Pancreas (tissue), 10 donors: Measurements from ENCODE around the gene PRR7. TPM values are rescaled to one million over a fixed set of nuclear protein-coding genes. Genes with fewer than 3 reads are reported as not detected.
A peak's percentile ranks its signal among the peaks of the same experiment; 100 is the strongest.

Experiments
- ATAC-seq, 4 donors: fragments of 200-7000 bp; cut with Tn5 transposase; one replicate each; pipeline versions ENCODE4 v1.8.0 to v1.9.1; 2020; ENCODE audit warnings: mild to moderate bottlenecking in 4 of 4, moderate library complexity in 4 of 4
- DNase-seq, 6 donors: peaks; one replicate each; pipeline ENCODE4 v3.0.0-alpha.2; 2020
- FAIRE-seq: peaks from 2 replicates; lab custom pipeline; 2012; peaks lifted over from hg19 to GRCh38; lab: Jason Lieb, UNC
- H3K27ac ChIP-seq, 4 donors: fragments of 200-600 bp; sonication (generic); 1 replicate in 3 of 4; 2 replicates in 1 of 4; pipeline versions ENCODE4 v1.5.0 to v1.8.0; 2020
- H3K27me3 ChIP-seq, 4 donors: fragments of 200-600 bp; one replicate each; pipeline ENCODE4 v1.8.0; 2021
- H3K36me3 ChIP-seq, 3 donors: fragments of 200-600 bp; sonication (generic) in 1 of 3; one replicate each; pipeline versions ENCODE4 v1.5.0 to v1.8.0; 2020 to 2021
- H3K4me1 ChIP-seq, 3 donors: fragments of 200-600 bp; one replicate each; pipeline ENCODE4 v1.8.0; 2021
- H3K4me3 ChIP-seq, 4 donors: fragments of 200-600 bp; sonication (generic) in 2 of 4; one replicate each; pipeline versions ENCODE4 v1.5.0 to v1.8.0; 2020 to 2021
- H3K9me3 ChIP-seq, 4 donors: fragments of 200-600 bp; one replicate each; pipeline ENCODE4 v1.8.0; 2021
- WGBS, 2 donors: extraction: QIAGEN DNeasy Blood & Tissue Kit; methylation state at CpG; one replicate each; pipeline ENCODE4 v1.1.7; 2013; 5-methylcytosine and 5-hydroxymethylcytosine counted together
- intact Hi-C, 3 donors: fragments of 100-400 bp; cut with DNase I; formaldehyde crosslinking; loops; one replicate each; pipeline versions ENCODE4 v1.11.1 to v1.14.2; 2022
- polyA plus RNA-seq, 2 donors: library from polyadenylated mRNA; stranded (reverse); fragments of 200-250 nt; gene quantifications; one replicate each; pipeline ENCODE4 v1.2.3, GENCODE V29; 2013
- total RNA-seq, 6 donors: library from RNA; stranded (reverse); fragmentation: NEBNext Ultra II Directional in 4 of 6; extraction: Animal tissue kit (Norgen Biotek cat#: 25700) in 4 of 6; gene quantifications; one replicate each; pipeline versions ENCODE4 v1.2.1 to v1.2.4, GENCODE V29; 2021 to 2023
- TF ChIP-seq, protein P1 (sequence below), 4 donors: fragments of 200-600 bp; sonication (generic) in 3 of 4; IDR thresholded peaks; one replicate each; pipeline versions ENCODE4 v1.5.0 to v1.8.0; 2021; ENCODE audit warnings: antibody characterized with exemption in 4 of 4
- donor health status: healthy with polysubstance abuse.
- donor health status: DM: no; HTN: no; CAD: no; lungs with moderate emphysema.
- donor health status: DM: no; HTN: no; CAD: no.
- donor health status: control.
- donor health status: control.
- donor health status: Bipolar disorder and iron deficiency.
- donor health status: DM: yes; HTN: yes; CAD: no.
- donor health status: DM: no; HTN: no; CAD: no.
- donor health status: DM: no; HTN: no; CAD: no.
- donor health status: DM: yes; HTN: yes; CAD: no.

The PRR7 gene
- total and polyA plus RNA-seq, 8 donors = 1.7 to 3.5 (median 2.7) TPM

DNA sequence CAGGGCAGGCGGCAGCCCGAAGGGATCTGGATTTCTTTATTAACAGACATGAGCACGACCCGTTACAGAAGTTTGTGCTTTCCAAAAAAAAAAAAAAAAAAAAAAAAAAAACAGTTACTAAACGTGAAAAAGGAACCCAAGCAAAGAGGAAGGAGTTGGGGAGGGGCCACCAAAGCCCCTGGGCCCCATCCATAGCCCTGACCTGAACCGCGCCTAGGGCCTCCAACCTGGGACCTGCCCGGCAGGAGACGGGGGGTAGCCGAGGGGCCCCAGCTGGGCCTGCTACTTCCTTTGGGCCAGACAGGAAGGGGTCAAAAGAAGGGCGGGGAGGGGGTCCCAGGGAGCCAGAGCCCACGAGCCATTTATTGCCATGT is 10.0 kb downstream of the PRR7 start:
- no peak for ATAC-seq
- no peak overlapping the region for H3K4me3 ChIP-seq
- intact Hi-C loops = loop anchor here in 1 of 3 donors (10.0 kb wide), 1 partner anchor 142 kb away; the partner anchor contains the start of gene MXD3
- TF ChIP-seq, protein P1, sequence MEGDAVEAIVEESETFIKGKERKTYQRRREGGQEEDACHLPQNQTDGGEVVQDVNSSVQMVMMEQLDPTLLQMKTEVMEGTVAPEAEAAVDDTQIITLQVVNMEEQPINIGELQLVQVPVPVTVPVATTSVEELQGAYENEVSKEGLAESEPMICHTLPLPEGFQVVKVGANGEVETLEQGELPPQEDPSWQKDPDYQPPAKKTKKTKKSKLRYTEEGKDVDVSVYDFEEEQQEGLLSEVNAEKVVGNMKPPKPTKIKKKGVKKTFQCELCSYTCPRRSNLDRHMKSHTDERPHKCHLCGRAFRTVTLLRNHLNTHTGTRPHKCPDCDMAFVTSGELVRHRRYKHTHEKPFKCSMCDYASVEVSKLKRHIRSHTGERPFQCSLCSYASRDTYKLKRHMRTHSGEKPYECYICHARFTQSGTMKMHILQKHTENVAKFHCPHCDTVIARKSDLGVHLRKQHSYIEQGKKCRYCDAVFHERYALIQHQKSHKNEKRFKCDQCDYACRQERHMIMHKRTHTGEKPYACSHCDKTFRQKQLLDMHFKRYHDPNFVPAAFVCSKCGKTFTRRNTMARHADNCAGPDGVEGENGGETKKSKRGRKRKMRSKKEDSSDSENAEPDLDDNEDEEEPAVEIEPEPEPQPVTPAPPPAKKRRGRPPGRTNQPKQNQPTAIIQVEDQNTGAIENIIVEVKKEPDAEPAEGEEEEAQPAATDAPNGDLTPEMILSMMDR (IDR thresholded peaks at IDR 0.05) = peak in 1 of 4 donors; percentile 4
- H3K9me3 ChIP-seq = no peaks in the 10 kb centered on the region
- no peaks in the 10 kb centered on the region for H3K36me3 ChIP-seq
- peaks cover 4 to 12% (median 5%) of the 10 kb centered on the region in 3 donors for H3K4me1 ChIP-seq
- peak in 2 of 6 donors; percentile 50 to 78 for DNase-seq
- H3K27ac ChIP-seq = no peak overlapping the region
- WGBS, 2 donors = 28 to 31% methylated on average over 12 of the region's 12 CpGs
- FAIRE-seq = no peak
- H3K27me3 ChIP-seq = no peaks in the 10 kb centered on the region

GRCh38 chr5:177456976-177457851 is 10.6 kb downstream of the PRR7 start:
- Histone ChIP-seq H3K27me3 (no peaks in the 10 kb centered on the region), H3K4me3 (no peak overlapping the region), H3K9me3 (no peaks in the 10 kb centered on the region), H3K27ac (no peak overlapping the region), H3K4me1 (peaks cover 4 to 12% (median 5%) of the 10 kb centered on the region in 3 donors), H3K36me3 (no peaks in the 10 kb centered on the region)
- intact Hi-C loops = loop anchor here in 1 of 3 donors (10.0 kb wide), 1 partner anchor 142 kb away; the partner anchor contains the start of gene MXD3
- ATAC-seq (peak; percentile 16 to 55 (median 36)), FAIRE-seq (no peak), DNase-seq (peak in 4 of 6 donors; percentile 78 to 87 (median 83))
- 81% methylated on average over 24 of the region's 24 CpGs for WGBS, 2 donors
- TF ChIP-seq, protein P1 (IDR thresholded peaks at IDR 0.05) = peak in 3 of 4 donors; percentile 43 to 61 (median 51)

DNA sequence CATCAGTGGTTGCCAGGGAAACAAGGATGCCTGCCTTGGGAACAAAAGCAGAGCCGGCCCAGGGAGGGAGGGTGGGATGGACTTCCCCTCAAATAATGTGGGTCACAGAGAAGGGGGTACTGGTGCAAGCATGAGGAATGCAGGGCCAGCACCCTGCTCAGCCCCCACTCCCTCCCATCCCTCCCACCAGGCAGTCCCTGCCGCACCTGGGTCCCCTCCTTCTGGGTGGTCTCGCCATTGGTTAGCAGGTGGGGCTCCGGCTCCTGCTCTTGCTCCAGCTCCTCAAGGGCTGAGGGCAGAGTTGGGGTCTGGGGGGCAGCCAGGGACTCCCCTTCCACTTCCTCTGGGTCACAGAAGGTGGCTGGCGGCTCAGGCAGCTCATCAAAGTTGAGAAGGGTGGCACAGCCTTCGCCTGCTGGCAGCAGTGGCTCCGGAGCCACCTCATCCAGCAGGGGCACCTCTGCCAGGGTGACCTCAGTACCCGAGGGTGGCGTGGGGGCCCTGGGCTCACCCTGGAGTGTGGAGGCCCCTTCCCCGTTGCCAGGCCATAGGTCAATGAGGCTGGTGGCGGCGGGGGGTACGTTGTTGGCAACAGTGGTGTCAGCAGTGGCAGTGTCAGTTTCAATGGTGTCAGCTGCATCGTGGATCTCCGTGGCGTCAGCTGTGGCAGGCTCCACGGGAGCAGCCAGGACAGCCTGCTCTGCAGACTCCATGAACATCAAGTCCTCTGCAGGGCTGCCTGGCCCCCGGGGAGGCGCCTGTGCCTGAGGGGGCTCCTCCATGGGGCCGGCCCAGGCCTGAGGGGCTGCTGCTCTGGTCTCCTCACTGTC is 11.5 kb downstream of the PRR7 start:
- Histone ChIP-seq H3K4me1 (peaks cover 4 to 12% (median 5%) of the 10 kb centered on the region in 3 donors), H3K4me3 (no peak overlapping the region), H3K27me3 (no peaks in the 10 kb centered on the region), H3K27ac (no peak overlapping the region), H3K9me3 (no peaks in the 10 kb centered on the region), H3K36me3 (no peaks in the 10 kb centered on the region)
- intact Hi-C loops = loop anchor here in 1 of 3 donors (10.0 kb wide), 1 partner anchor 143 kb away; the partner anchor contains the start of gene MXD3
- ATAC-seq (no peak), DNase-seq (peak in 2 of 6 donors; percentile 52 to 82), FAIRE-seq (no peak)
- TF ChIP-seq, protein P1 (IDR thresholded peaks at IDR 0.05) = no peak
- WGBS, 2 donors = 86 to 88% methylated on average over 20 of the region's 20 CpGs

GRCh38 chr5:177458912-177459350 is 12.3 kb downstream of the PRR7 start:
- H3K4me3 ChIP-seq = no peak overlapping the region
- no peaks in the 10 kb centered on the region for H3K27me3 ChIP-seq
- DNase-seq (peak in 2 of 6 donors; percentile 54 to 83), FAIRE-seq (no peak), ATAC-seq (no peak)
- 85 to 90% methylated on average over 14 of the region's 14 CpGs for WGBS, 2 donors
- TF ChIP-seq, protein P1 (IDR thresholded peaks at IDR 0.05) = no peak
- intact Hi-C loops = loop anchor here in 1 of 3 donors (10.0 kb wide), 1 partner anchor 144 kb away; the partner anchor contains the start of gene MXD3
- H3K9me3 ChIP-seq = no peaks in the 10 kb centered on the region
- H3K27ac ChIP-seq = no peak overlapping the region
- H3K4me1 ChIP-seq = peaks cover 4 to 9% (median 4%) of the 10 kb centered on the region in 3 donors
- no peaks in the 10 kb centered on the region for H3K36me3 ChIP-seq
